ENCODE measurements around the gene BTBD19. TPM values are rescaled to one million over a fixed set of nuclear protein-coding genes. Genes with fewer than 3 reads are reported as not detected.

Gene BTBD19
- total and polyA plus RNA-seq, 2 of the 8 experiments (the other 6 are each of a cell fraction or from before 2014, with no cell fraction given): 1.1 TPM

- TF ChIP-seq GABPA (IDR thresholded peaks at IDR 0.05; ENCODE audit: borderline replicate concordance, insufficient read depth, low read length): 0 out of 2 replicates have a peak, but pooled peaks have one; percentile 40
- TF ChIP-seq ZNF274 (IDR thresholded peaks at IDR 0.05; ENCODE audit: borderline replicate concordance, extremely low read depth, low read length): no peak
- TF ChIP-seq PHF8 (conservative IDR thresholded peaks at IDR 0.05; ENCODE audit: low read depth, low read length): peak; percentile 97
- no peak for TF ChIP-seq CBX8 (IDR thresholded peaks at IDR 0.05; ENCODE audit: borderline replicate concordance, low read depth, low read length)
- no peak for TF ChIP-seq RXRA (IDR thresholded peaks at IDR 0.05; ENCODE audit: insufficient read depth, low read depth, low read length)
- TF ChIP-seq MAX (IDR thresholded peaks at IDR 0.05): peak; percentile 98
- TF ChIP-seq CHD1 (IDR thresholded peaks at IDR 0.05; ENCODE audit: low read depth, low read length): no peak
- no peak for TF ChIP-seq CTBP2 (IDR thresholded peaks at IDR 0.05; ENCODE audit: borderline replicate concordance, insufficient read depth, insufficient read length, low read length)
- TF ChIP-seq SP1 (IDR thresholded peaks at IDR 0.05; ENCODE audit: low read depth, low read length): no peak
- peak; percentile 83; the same call in 1 of the 2 replicates for TF ChIP-seq TEAD4 (IDR thresholded peaks at IDR 0.05; ENCODE audit: low read depth, low read length)
- peak in 2 of 3 experiments; percentile 89 to 97; a peak in 3 of 4 replicates for TF ChIP-seq CTCF (IDR thresholded peaks at IDR 0.05; ENCODE audit: control extremely low read depth in 1 of 3, insufficient read depth in 1 of 3, low read depth in 1 of 3, low read length in 3 of 3)
- peak; percentile 77; the same call in 1 of the 2 replicates for TF ChIP-seq TAF1 (IDR thresholded peaks at IDR 0.05; ENCODE audit: low read depth, low read length)
- TF ChIP-seq RFX5 (IDR thresholded peaks at IDR 0.05; ENCODE audit: borderline replicate concordance, low read depth, low read length): peak; percentile 34; the same call in 1 of the 2 replicates
- TF ChIP-seq EP300 (IDR thresholded peaks at IDR 0.05; ENCODE audit: borderline replicate concordance in 1 of 2, low read depth in 2 of 2, low read length in 2 of 2): no peak
- TF ChIP-seq NANOG (IDR thresholded peaks at IDR 0.05; ENCODE audit: insufficient read depth, low read depth, low read length, poor library complexity, severe bottlenecking): no peak
- no peak for TF ChIP-seq EGR1 (IDR thresholded peaks at IDR 0.05; ENCODE audit: borderline replicate concordance, low read depth, low read length)
- peak; percentile 30; the same call in 1 of the 2 replicates for TF ChIP-seq TCF12 (IDR thresholded peaks at IDR 0.05; ENCODE audit: low read depth, low read length)
- TF ChIP-seq KDM4A (IDR thresholded peaks at IDR 0.05; ENCODE audit: low read depth, low read length, severe bottlenecking): peak; percentile 85
- no peak for TF ChIP-seq MAFK (IDR thresholded peaks at IDR 0.05; ENCODE audit: low read depth, low read length)
- TF ChIP-seq SP4 (IDR thresholded peaks at IDR 0.05; ENCODE audit: low read length): peak; percentile 78; the same call in 1 of the 2 replicates
Observed at GRCh38 chr1:44799770-44800584, 8.3 kb upstream of the BTBD19 start, which contains the start of gene PLK3 (continued).

Data from H1 (cell line).